ENCODE data around the gene ARHGEF3. TPM values are rescaled to one million over a fixed set of nuclear protein-coding genes. Genes with fewer than 3 reads are reported as not detected.
A peak's percentile ranks its signal among the peaks of the same experiment; 100 is the strongest.

ARHGEF3 gene
- 100 to 1,000 TPM in 4 of 5 donors, 10 to 100 TPM in 1; 93.4 to 132 (median 124) TPM for total RNA-seq
- total RNA-seq (2013) = 110 TPM
- 65.8 to 490 (median 200) reads per million in 29 experiments for total RNA-seq

- WGBS (ENCODE audit: insufficient coverage) = under 1% methylated on average over 59 of the region's 60 CpGs
- H3K9me3 Mint-ChIP-seq = no peaks in the 10 kb centered on the region
- H3K36me3 Mint-ChIP-seq = peaks cover 4% of the 10 kb centered on the region
- Histone ChIP-seq H3K27me3 (replicated peaks in 1 of 2; ENCODE audit: control insufficient read depth in 2 of 2, extremely low read depth in 1 of 2, insufficient read depth in 2 of 2, low read length in 1 of 2) (no peaks in the 10 kb centered on the region), H3K4me1 (ENCODE audit: control insufficient read depth in 1 of 2, extremely low read depth in 1 of 2, insufficient read depth in 2 of 2, low read length in 2 of 2) (peaks cover 16 to 33% of the 10 kb centered on the region in 2 experiments), H3K9me3 (no peaks in the 10 kb centered on the region), H3K4me3 (ENCODE audit: control insufficient read depth in 1 of 2, extremely low read depth in 1 of 2, low read length in 1 of 2) (peak within 1 kb of the TSS; percentile 80 to 88), H3K27ac (ENCODE audit: low read length) (peak within 1 kb of the TSS; percentile 60), H3K36me3 (ENCODE audit: control insufficient read depth in 2 of 2, extremely low read depth in 1 of 2, insufficient read depth in 1 of 2, low read length in 1 of 2) (no peaks in the 10 kb centered on the region)
- peak within 1 kb of the TSS; percentile 85 to 92 for H3K27ac Mint-ChIP-seq
- POLR2A ChIA-PET = interaction anchor here (0.5 to 1.9 kb wide), 12 partner anchors 12 to 185 kb away, joined by 3 to 14 read pairs (median 3); no protein-coding TSS in a partner anchor
- ATAC-seq (replicated peaks in 1 of 4) (peak; percentile 84 to 91 (median 86)), DNase-seq (peak; percentile 70 to 95 (median 83))
- CTCF ChIA-PET = interaction anchor here (0.6 to 8.8 kb wide), 29 partner anchors 10 to 246 kb away, joined by 3 to 181 read pairs (median 5); partner anchors contain the start of genes CCDC66 (in 1 of the 2) and TASOR (in 1 of the 2)
- peak within 1 kb of the TSS; percentile 90 to 97 (median 93) for H3K4me3 Mint-ChIP-seq
- H3K27me3 Mint-ChIP-seq = no peaks in the 10 kb centered on the region
- H3K4me1 Mint-ChIP-seq = peaks cover 39 to 49% (median 40%) of the 10 kb centered on the region in 3 donors
Measured at GRCh38 chr3:56801662-56802377, at the start of gene ARHGEF3. Gene ARHGEF3, minus strand, starts transcription at chr3:56801949. Its CDS starts 151 bp downstream, at chr3:56801798.

- H3K27ac ChIP-seq (ENCODE audit: low read length) = no peak overlapping the region
- Mint-ChIP-seq H3K4me1 (peaks cover 34 to 39% (median 38%) of the 10 kb centered on the region in 3 donors), H3K27me3 (no peaks in the 10 kb centered on the region), H3K9me3 (peaks cover 0 to 8% (median 6%) of the 10 kb centered on the region in 3 donors), H3K27ac (no peak overlapping the region), H3K36me3 (peaks cover 36% of the 10 kb centered on the region), H3K4me3 (no peak overlapping the region)
- H3K9me3 ChIP-seq = no peaks in the 10 kb centered on the region
- DNase-seq (no peak), ATAC-seq (replicated peaks in 1 of 4) (no peak)
- no CpG with 5 or more reads among the region's 7 CpGs for WGBS (ENCODE audit: insufficient coverage)
- peaks cover 2 to 7% of the 10 kb centered on the region in 2 experiments for H3K4me1 ChIP-seq (ENCODE audit: control insufficient read depth in 1 of 2, extremely low read depth in 1 of 2, insufficient read depth in 2 of 2, low read length in 2 of 2)
- H3K27me3 ChIP-seq (replicated peaks in 1 of 2; ENCODE audit: control insufficient read depth in 2 of 2, extremely low read depth in 1 of 2, insufficient read depth in 2 of 2, low read length in 1 of 2) = no peaks in the 10 kb centered on the region
- POLR2A ChIA-PET = interaction anchor here in 1 of 2 donors (1.1 kb wide), 1 partner anchor 24 kb away, joined by 3 read pairs; no protein-coding TSS in a partner anchor
- H3K36me3 ChIP-seq (ENCODE audit: control insufficient read depth in 2 of 2, extremely low read depth in 1 of 2, insufficient read depth in 1 of 2, low read length in 1 of 2) = peaks cover 0 to 7% of the 10 kb centered on the region in 2 donors
- CTCF ChIA-PET = interaction anchor here in 1 of 2 donors (1.1 kb wide), 1 partner anchor 139 kb away, joined by 4 read pairs; no protein-coding TSS in a partner anchor
- no peak overlapping the region for H3K4me3 ChIP-seq (ENCODE audit: control insufficient read depth in 1 of 2, extremely low read depth in 1 of 2, low read length in 1 of 2)
Measured at GRCh38 chr3:56849698-56850097, 47.9 kb upstream of the ARHGEF3 start.

- CTCF ChIA-PET = no interaction called here
- Mint-ChIP-seq H3K9me3 (peaks cover 0 to 8% (median 6%) of the 10 kb centered on the region in 3 donors), H3K4me3 (no peak overlapping the region), H3K27me3 (no peaks in the 10 kb centered on the region), H3K36me3 (peaks cover 23% of the 10 kb centered on the region), H3K4me1 (peaks cover 33 to 40% (median 36%) of the 10 kb centered on the region in 3 donors), H3K27ac (no peak overlapping the region)
- Histone ChIP-seq H3K27ac (ENCODE audit: low read length) (no peak overlapping the region), H3K27me3 (replicated peaks in 1 of 2; ENCODE audit: control insufficient read depth in 2 of 2, extremely low read depth in 1 of 2, insufficient read depth in 2 of 2, low read length in 1 of 2) (no peaks in the 10 kb centered on the region), H3K4me3 (ENCODE audit: control insufficient read depth in 1 of 2, extremely low read depth in 1 of 2, low read length in 1 of 2) (no peak overlapping the region), H3K9me3 (no peaks in the 10 kb centered on the region), H3K4me1 (ENCODE audit: control insufficient read depth in 1 of 2, extremely low read depth in 1 of 2, insufficient read depth in 2 of 2, low read length in 2 of 2) (peaks cover 2 to 7% of the 10 kb centered on the region in 2 experiments), H3K36me3 (ENCODE audit: control insufficient read depth in 2 of 2, extremely low read depth in 1 of 2, insufficient read depth in 1 of 2, low read length in 1 of 2) (no peaks in the 10 kb centered on the region)
- ATAC-seq (replicated peaks in 1 of 4) (no peak), DNase-seq (no peak)
- POLR2A ChIA-PET = no interaction called here
- WGBS (ENCODE audit: insufficient coverage) = no CpG with 5 or more reads among the region's 2 CpGs
Measured at GRCh38 chr3:56845505-56845904, 43.8 kb upstream of the ARHGEF3 start.

GRCh38 chr3:56844536-56844935 is 42.8 kb upstream of the ARHGEF3 start:
- peaks cover 40% of the 10 kb centered on the region in 3 donors for H3K4me1 Mint-ChIP-seq
- CTCF ChIA-PET = interaction anchor here in 1 of 2 donors (0.5 kb wide), 1 partner anchor 230 kb away, joined by 3 read pairs; no protein-coding TSS in a partner anchor
- POLR2A ChIA-PET = no interaction called here

GRCh38 chr3:56839784-56840715 is 38.3 kb upstream of the ARHGEF3 start:
- no peaks in the 10 kb centered on the region for H3K27me3 Mint-ChIP-seq
- ATAC-seq (replicated peaks in 1 of 4) = no peak
- peaks cover 19 to 42% (median 42%) of the 10 kb centered on the region in 3 donors for H3K4me1 Mint-ChIP-seq
- H3K27ac Mint-ChIP-seq = peak overlapping the region in 1 of 2 donors; percentile 11
- ChIA-PET CTCF (no interaction called here), POLR2A (no interaction called here)
- Histone ChIP-seq H3K36me3 (ENCODE audit: control insufficient read depth in 2 of 2, extremely low read depth in 1 of 2, insufficient read depth in 1 of 2, low read length in 1 of 2) (no peaks in the 10 kb centered on the region), H3K27ac (ENCODE audit: low read length) (no peak overlapping the region), H3K4me3 (ENCODE audit: control insufficient read depth in 1 of 2, extremely low read depth in 1 of 2, low read length in 1 of 2) (no peak overlapping the region), H3K4me1 (ENCODE audit: control insufficient read depth in 1 of 2, extremely low read depth in 1 of 2, insufficient read depth in 2 of 2, low read length in 2 of 2) (peaks cover 0 to 5% of the 10 kb centered on the region in 2 experiments), H3K27me3 (replicated peaks in 1 of 2; ENCODE audit: control insufficient read depth in 2 of 2, extremely low read depth in 1 of 2, insufficient read depth in 2 of 2, low read length in 1 of 2) (no peaks in the 10 kb centered on the region), H3K9me3 (no peaks in the 10 kb centered on the region)
- 87% methylated on average over 3 of the region's 9 CpGs for WGBS (ENCODE audit: insufficient coverage)
- no peaks in the 10 kb centered on the region for H3K9me3 Mint-ChIP-seq
- no peak overlapping the region for H3K4me3 Mint-ChIP-seq
- no peak for DNase-seq
- peaks cover 28% of the 10 kb centered on the region for H3K36me3 Mint-ChIP-seq

More at GRCh38 chr3:56844536-56844935, 42.8 kb upstream of the ARHGEF3 start:
- Mint-ChIP-seq H3K4me3 (no peak overlapping the region), H3K27me3 (no peaks in the 10 kb centered on the region), H3K9me3 (peaks cover 0 to 8% (median 6%) of the 10 kb centered on the region in 3 donors), H3K36me3 (peaks cover 32% of the 10 kb centered on the region), H3K27ac (no peak overlapping the region)
- H3K27ac ChIP-seq (ENCODE audit: low read length) = no peak overlapping the region
- no peaks in the 10 kb centered on the region for H3K36me3 ChIP-seq (ENCODE audit: control insufficient read depth in 2 of 2, extremely low read depth in 1 of 2, insufficient read depth in 1 of 2, low read length in 1 of 2)
- H3K4me3 ChIP-seq (ENCODE audit: control insufficient read depth in 1 of 2, extremely low read depth in 1 of 2, low read length in 1 of 2) = no peak overlapping the region
- DNase-seq (no peak), ATAC-seq (replicated peaks in 1 of 4) (no peak)
- peaks cover 2 to 7% of the 10 kb centered on the region in 2 experiments for H3K4me1 ChIP-seq (ENCODE audit: control insufficient read depth in 1 of 2, extremely low read depth in 1 of 2, insufficient read depth in 2 of 2, low read length in 2 of 2)
- H3K9me3 ChIP-seq = no peaks in the 10 kb centered on the region
- H3K27me3 ChIP-seq (replicated peaks in 1 of 2; ENCODE audit: control insufficient read depth in 2 of 2, extremely low read depth in 1 of 2, insufficient read depth in 2 of 2, low read length in 1 of 2) = no peaks in the 10 kb centered on the region

- POLR2A ChIA-PET = interaction anchor here in 1 of 2 donors (0.8 kb wide), 1 partner anchor 68 kb away, joined by 3 read pairs; no protein-coding TSS in a partner anchor
- DNase-seq (no peak), ATAC-seq (replicated peaks in 1 of 4) (no peak)
- H3K27ac Mint-ChIP-seq = no peak overlapping the region
- Histone ChIP-seq H3K36me3 (ENCODE audit: control insufficient read depth in 2 of 2, extremely low read depth in 1 of 2, insufficient read depth in 1 of 2, low read length in 1 of 2) (no peaks in the 10 kb centered on the region), H3K27me3 (replicated peaks in 1 of 2; ENCODE audit: control insufficient read depth in 2 of 2, extremely low read depth in 1 of 2, insufficient read depth in 2 of 2, low read length in 1 of 2) (no peaks in the 10 kb centered on the region), H3K27ac (ENCODE audit: low read length) (no peak overlapping the region), H3K4me3 (ENCODE audit: control insufficient read depth in 1 of 2, extremely low read depth in 1 of 2, low read length in 1 of 2) (no peak overlapping the region), H3K9me3 (no peaks in the 10 kb centered on the region), H3K4me1 (ENCODE audit: control insufficient read depth in 1 of 2, extremely low read depth in 1 of 2, insufficient read depth in 2 of 2, low read length in 2 of 2) (peaks cover 0 to 5% of the 10 kb centered on the region in 2 experiments)
- WGBS (ENCODE audit: insufficient coverage) = no CpG with 5 or more reads among the region's 4 CpGs
- H3K9me3 Mint-ChIP-seq = no peaks in the 10 kb centered on the region
- H3K36me3 Mint-ChIP-seq = peaks cover 24% of the 10 kb centered on the region
- H3K4me1 Mint-ChIP-seq = peaks cover 21 to 44% (median 40%) of the 10 kb centered on the region in 3 donors
- CTCF ChIA-PET = interaction anchor here in 1 of 2 donors (1.4 kb wide), 1 partner anchor 20 kb away, joined by 3 read pairs; no protein-coding TSS in a partner anchor
- no peak overlapping the region for H3K4me3 Mint-ChIP-seq
- no peaks in the 10 kb centered on the region for H3K27me3 Mint-ChIP-seq
Measured at GRCh38 chr3:56838448-56838847, 36.7 kb upstream of the ARHGEF3 start.
